HG03066 (cell line): ENCODE measurements around the gene MTHFD2L.
A peak's percentile ranks its signal among the peaks of the same experiment; 100 is the strongest.
"Not testable (repeated sequence)": the region's sequence is repeated elsewhere in the genome, so short reads cannot be mapped to it uniquely, and the experiment has no call there.

Source experiments
- ATAC-seq: cut with Tn5 transposase; IDR thresholded peaks from one replicate; pipeline ENCODE4 v1.9.1; 2021; ENCODE audit warnings: low read depth; ENCODE audit not compliant: unreplicated experiment

Gene MTHFD2L

GRCh38 chr4:74157561-74158465 lies at the start of gene MTHFD2L:
Gene MTHFD2L, plus strand, starts transcription at chr4:74158118. Its CDS starts 21 bp downstream, at chr4:74158139.
- ATAC-seq = peak; percentile 98

- ATAC-seq = no peak
These were observed 49.3 kb upstream of the MTHFD2L start for GRCh38 chr4:74108457-74109115.

- ATAC-seq = no peak
These were observed 48.6 kb upstream of the MTHFD2L start for GRCh38 chr4:74109116-74109869.

- ATAC-seq = no peak
These were observed 47.9 kb upstream of the MTHFD2L start for GRCh38 chr4:74109870-74110605.

- ATAC-seq = no peak
These were observed 47.2 kb upstream of the MTHFD2L start for GRCh38 chr4:74110670-74111069.

- no peak for ATAC-seq
These were observed 46.5 kb upstream of the MTHFD2L start for GRCh38 chr4:74111306-74111975.

GRCh38 chr4:74111990-74112389 lies 45.9 kb upstream of the MTHFD2L start:
- no peak for ATAC-seq

GRCh38 chr4:74112399-74113105 lies 45.4 kb upstream of the MTHFD2L start:
- ATAC-seq = no peak

GRCh38 chr4:74114234-74114633 lies 43.7 kb upstream of the MTHFD2L start:
- ATAC-seq = no peak

GRCh38 chr4:74117024-74117534 lies 40.8 kb upstream of the MTHFD2L start:
- ATAC-seq = no peak

- no peak for ATAC-seq
These were observed 39.1 kb upstream of the MTHFD2L start for GRCh38 chr4:74118600-74119338.

- ATAC-seq = no peak
These were observed 37.8 kb upstream of the MTHFD2L start for GRCh38 chr4:74120086-74120485.

- ATAC-seq = no peak
These were observed 36.0 kb upstream of the MTHFD2L start for GRCh38 chr4:74121643-74122579.

GRCh38 chr4:74123065-74123728 lies 34.7 kb upstream of the MTHFD2L start:
- no peak for ATAC-seq

GRCh38 chr4:74125029-74125428 lies 32.9 kb upstream of the MTHFD2L start:
- no peak for ATAC-seq

- ATAC-seq = no peak
These were observed 30.2 kb upstream of the MTHFD2L start for GRCh38 chr4:74127745-74128144.

- ATAC-seq = not testable (repeated sequence)
These were observed 27.1 kb upstream of the MTHFD2L start for GRCh38 chr4:74130843-74131242.
